Nephron (organoid): Measurements from ENCODE around the gene KLHL17.

Experiments used
- H3K27ac Mint-ChIP-seq, 3 experiments: 2 replicates each; pipeline ENCODE4 v1.8.0; 2020; ENCODE audit warnings: mixed read lengths in 3 of 3, mild to moderate bottlenecking in 2 of 3, moderate library complexity in 1 of 3
- H3K27me3 Mint-ChIP-seq: 2 replicates; pipeline ENCODE4 v1.8.0; 2021; ENCODE audit warnings: low read depth, mild to moderate bottlenecking, moderate library complexity, mixed read lengths
- H3K36me3 Mint-ChIP-seq: 2 replicates; pipeline ENCODE4 v1.8.0; 2020; ENCODE audit warnings: low read depth, mixed read lengths
- H3K4me1 Mint-ChIP-seq: 2 replicates; pipeline ENCODE4 v1.8.0; 2020; ENCODE audit warnings: mixed read lengths
- H3K4me3 Mint-ChIP-seq, 3 experiments: 2 replicates each; pipeline ENCODE4 v1.8.0; 2020; ENCODE audit warnings: mild to moderate bottlenecking in 3 of 3, mixed read lengths in 3 of 3, moderate library complexity in 2 of 3
- H3K9me3 Mint-ChIP-seq: 2 replicates; pipeline ENCODE4 v1.8.0; 2020; ENCODE audit warnings: mixed read lengths
- TF ChIP-seq, protein P1 (sequence below), 3 experiments: fragments of 200-600 bp; sonication (generic); IDR thresholded peaks; one replicate each; pipeline ENCODE4 v1.5.0; 2021; ENCODE audit warnings: antibody characterized with exemption in 3 of 3; ENCODE audit not compliant: unreplicated experiment in 3 of 3

The KLHL17 gene

DNA sequence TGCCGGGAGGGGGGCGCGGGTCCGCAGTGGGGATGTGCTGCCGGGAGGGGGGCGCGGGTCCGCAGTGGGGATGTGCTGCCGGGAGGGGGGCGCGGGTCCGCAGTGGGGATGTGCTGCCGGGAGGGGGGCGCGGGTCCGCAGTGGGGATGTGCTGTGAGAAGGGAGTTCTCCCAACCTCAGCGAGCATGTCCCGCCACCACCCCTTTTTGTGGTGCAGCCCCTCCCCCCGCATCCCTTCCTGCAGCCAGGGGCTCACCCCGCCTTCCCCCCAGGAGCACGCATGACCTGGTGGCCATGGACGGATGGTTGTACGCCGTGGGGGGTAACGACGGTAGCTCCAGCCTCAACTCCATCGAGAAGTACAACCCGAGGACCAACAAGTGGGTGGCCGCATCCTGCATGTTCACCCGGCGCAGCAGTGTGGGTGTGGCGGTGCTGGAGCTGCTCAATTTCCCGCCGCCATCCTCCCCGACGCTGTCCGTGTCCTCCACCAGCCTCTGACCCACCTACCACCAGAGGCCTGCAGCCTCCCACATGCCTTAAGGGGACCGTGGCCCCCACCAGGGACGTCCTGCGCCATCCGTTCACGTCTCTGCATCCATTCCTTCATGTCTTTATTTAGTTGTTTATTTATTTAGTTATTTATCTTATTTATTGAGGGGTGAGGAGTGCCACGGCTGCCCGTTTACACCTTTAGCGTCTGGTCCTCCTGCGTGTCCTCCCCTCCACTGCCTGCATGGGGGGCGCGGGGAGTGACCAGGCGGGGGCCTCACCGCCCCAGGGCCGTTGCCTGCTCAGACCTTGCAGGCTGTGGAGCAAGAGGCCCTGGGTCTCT lies 4.5 kb downstream of the KLHL17 start:
- Mint-ChIP-seq H3K4me3 (peak overlapping the region; percentile 52 to 83 (median 79)), H3K36me3 (peaks cover 4% of the 10 kb centered on the region), H3K27me3 (peaks cover 28% of the 10 kb centered on the region), H3K9me3 (no peaks in the 10 kb centered on the region), H3K4me1 (no peaks in the 10 kb centered on the region), H3K27ac (no peak overlapping the region)
- TF ChIP-seq, protein P1, sequence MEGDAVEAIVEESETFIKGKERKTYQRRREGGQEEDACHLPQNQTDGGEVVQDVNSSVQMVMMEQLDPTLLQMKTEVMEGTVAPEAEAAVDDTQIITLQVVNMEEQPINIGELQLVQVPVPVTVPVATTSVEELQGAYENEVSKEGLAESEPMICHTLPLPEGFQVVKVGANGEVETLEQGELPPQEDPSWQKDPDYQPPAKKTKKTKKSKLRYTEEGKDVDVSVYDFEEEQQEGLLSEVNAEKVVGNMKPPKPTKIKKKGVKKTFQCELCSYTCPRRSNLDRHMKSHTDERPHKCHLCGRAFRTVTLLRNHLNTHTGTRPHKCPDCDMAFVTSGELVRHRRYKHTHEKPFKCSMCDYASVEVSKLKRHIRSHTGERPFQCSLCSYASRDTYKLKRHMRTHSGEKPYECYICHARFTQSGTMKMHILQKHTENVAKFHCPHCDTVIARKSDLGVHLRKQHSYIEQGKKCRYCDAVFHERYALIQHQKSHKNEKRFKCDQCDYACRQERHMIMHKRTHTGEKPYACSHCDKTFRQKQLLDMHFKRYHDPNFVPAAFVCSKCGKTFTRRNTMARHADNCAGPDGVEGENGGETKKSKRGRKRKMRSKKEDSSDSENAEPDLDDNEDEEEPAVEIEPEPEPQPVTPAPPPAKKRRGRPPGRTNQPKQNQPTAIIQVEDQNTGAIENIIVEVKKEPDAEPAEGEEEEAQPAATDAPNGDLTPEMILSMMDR (IDR thresholded peaks at IDR 0.05; ENCODE audit: unreplicated experiment in 3 of 3): no peak

DNA sequence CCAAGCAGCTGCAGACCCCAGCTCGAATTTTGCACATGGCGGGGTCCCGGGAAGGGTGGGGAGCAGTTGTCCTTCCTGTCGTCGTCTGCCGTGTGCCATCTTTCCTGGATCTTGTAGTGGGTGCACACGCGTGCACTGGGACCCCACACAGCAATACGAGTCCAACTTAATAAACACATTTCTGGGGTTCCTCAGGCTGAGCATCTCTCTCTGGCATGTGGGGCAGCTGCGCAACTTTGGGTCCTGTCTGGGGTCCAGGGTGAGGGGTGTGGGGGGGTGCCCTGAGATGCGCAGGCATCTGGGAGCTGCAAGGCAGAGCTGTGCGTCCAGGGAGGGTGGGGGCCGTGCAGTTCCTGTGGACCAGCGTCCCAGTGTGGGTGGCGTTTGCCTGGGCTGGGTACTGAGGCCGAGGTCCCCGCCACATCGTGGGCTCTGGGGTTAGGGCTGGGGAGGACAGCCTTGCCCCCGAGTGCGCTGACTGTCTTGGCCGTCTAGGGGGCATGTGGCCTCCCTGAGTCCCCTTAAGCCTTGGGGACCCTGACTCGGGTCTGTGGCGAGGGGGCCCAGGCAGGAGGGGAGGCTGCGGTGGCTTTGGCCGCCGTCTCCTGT lies 5.2 kb downstream of the KLHL17 start:
- peaks cover 4% of the 10 kb centered on the region for H3K36me3 Mint-ChIP-seq
- H3K4me1 Mint-ChIP-seq: no peaks in the 10 kb centered on the region
- no peak overlapping the region for H3K4me3 Mint-ChIP-seq
- TF ChIP-seq, protein P1 (IDR thresholded peaks at IDR 0.05; ENCODE audit: unreplicated experiment in 3 of 3): no peak
- no peak overlapping the region for H3K27ac Mint-ChIP-seq
- H3K9me3 Mint-ChIP-seq: no peaks in the 10 kb centered on the region
- H3K27me3 Mint-ChIP-seq: peaks cover 35% of the 10 kb centered on the region

DNA sequence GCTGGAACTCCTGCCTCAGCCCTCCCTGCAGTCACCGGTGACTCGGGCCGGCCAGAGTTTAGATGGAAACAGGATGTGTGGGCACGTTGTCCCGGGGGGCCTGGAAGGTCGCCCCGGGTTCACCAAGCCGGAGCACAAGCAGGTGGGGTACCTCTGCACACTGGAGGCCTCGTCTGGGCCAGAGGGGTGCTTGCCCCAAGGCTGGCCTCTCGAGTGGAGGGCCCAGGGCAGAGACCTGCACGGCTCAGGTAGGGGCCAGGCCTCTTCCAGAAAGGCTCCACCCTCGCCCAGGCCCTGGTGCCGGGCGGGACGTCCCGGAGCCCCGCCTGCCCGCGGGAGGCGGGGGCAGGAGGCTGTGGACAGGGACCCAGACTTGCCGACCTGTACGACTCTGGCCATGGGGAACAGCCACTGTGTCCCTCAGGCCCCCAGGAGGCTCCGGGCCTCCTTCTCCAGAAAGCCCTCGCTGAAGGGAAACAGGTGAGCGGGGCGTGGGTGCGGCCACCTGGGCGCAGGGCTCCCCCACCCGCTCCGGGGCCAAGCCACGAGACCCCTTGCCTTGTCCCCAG lies 5.8 kb downstream of the KLHL17 start, which contains the start of gene PLEKHN1:
Gene PLEKHN1, plus strand, starts transcription at position 348 of the 569 bp plus-strand sequence. Its CDS starts 50 bp downstream, at position 398.
- Mint-ChIP-seq H3K4me1 (no peaks in the 10 kb centered on the region), H3K9me3 (no peaks in the 10 kb centered on the region), H3K36me3 (peaks cover 4% of the 10 kb centered on the region), H3K27me3 (peaks cover 40% of the 10 kb centered on the region), H3K4me3 (peak within 1 kb of the TSS in 2 of 3 experiments; percentile 46 to 64), H3K27ac (no peak within 1 kb of the TSS)
- TF ChIP-seq, protein P1 (IDR thresholded peaks at IDR 0.05; ENCODE audit: unreplicated experiment in 3 of 3): no peak

DNA sequence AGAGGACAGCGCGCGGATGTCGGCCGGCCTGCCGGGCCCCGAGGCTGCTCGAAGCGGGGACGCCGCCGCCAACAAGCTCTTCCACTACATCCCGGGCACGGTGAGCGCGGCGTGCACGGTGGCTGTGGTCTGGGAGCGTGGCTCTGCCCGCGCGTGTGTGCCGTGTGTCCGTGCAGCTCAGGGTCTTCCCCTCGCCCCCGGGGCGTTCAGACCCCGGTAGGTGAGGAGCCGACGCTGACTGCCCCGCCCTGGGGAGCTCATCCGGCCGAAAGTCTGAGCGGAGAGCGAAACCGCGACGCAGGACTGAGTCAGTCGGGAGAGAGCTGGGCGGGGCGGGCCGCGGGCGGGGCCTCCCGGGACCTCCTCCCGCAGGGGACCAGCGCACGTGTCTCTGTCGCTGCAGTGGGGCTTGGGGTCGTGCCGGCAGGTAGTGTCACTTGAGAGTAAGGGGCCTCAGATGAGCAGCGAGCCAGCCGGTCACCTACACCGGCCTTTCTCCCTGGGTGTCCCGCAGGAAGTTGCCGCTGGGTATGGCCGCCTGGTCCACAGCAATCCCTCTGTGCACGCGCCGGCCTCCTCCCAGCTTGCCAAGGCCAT lies 6.4 kb downstream of the KLHL17 start:
- H3K27me3 Mint-ChIP-seq: peaks cover 40% of the 10 kb centered on the region
- no peaks in the 10 kb centered on the region for H3K4me1 Mint-ChIP-seq
- no peak overlapping the region for H3K27ac Mint-ChIP-seq
- peaks cover 4% of the 10 kb centered on the region for H3K36me3 Mint-ChIP-seq
- H3K4me3 Mint-ChIP-seq: peak overlapping the region in 2 of 3 experiments; percentile 46 to 64
- H3K9me3 Mint-ChIP-seq: no peaks in the 10 kb centered on the region
- TF ChIP-seq, protein P1 (IDR thresholded peaks at IDR 0.05; ENCODE audit: unreplicated experiment in 3 of 3): no peak

DNA sequence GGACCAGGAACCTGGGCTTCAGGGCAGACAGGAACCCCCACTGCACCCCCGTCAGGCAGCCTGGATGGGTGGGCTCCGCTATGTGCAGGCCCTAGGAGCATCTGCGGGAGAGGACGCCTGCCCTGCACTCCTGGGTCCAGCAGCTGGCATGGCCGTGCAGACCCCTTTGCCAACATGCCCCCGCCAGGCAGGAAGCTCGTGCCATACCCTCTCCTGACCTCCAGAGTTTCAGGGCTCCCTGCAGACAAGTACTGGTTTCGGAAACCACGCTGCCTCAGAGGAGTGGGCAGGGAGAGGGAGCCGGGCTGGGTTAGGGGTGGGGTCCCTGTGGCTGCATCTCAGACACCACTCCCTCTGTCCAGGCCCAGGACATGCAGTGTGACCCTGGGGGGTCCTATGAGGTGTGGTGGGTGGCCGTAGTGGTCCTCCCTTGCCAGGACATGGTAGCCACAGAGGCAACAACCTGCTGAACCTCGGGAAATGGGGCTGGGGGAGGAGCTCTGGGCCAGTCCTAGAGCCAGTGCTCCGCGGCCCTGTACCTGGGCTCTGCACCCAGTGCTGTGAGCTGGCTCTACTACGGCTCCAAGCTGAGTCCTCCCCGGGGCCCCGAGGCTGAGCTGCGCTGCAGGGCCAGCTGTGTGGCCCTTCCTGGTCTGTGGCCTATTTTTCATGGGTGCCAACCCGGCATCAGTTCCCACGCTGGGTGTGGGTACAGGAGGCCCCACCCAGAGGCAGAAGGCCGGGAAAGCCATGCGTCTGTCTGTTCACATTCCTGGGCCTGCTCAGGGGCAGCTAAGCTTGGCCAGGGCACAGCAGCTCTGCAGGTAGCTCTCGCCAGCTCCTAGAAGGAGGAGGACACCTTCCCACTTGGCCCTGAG lies 7.3 kb downstream of the KLHL17 start:
- TF ChIP-seq, protein P1 (IDR thresholded peaks at IDR 0.05; ENCODE audit: unreplicated experiment in 3 of 3): no peak
- H3K4me1 Mint-ChIP-seq: no peaks in the 10 kb centered on the region
- H3K27ac Mint-ChIP-seq: no peak overlapping the region
- H3K9me3 Mint-ChIP-seq: no peaks in the 10 kb centered on the region
- H3K36me3 Mint-ChIP-seq: peaks cover 4% of the 10 kb centered on the region
- H3K27me3 Mint-ChIP-seq: peaks cover 40% of the 10 kb centered on the region
- peak overlapping the region; percentile 21 to 48 (median 23) for H3K4me3 Mint-ChIP-seq
